DOHH2 (cell line): Measurements from ENCODE around the gene KNDC1.

Source experiments
- H3F3A ChIP-seq: fragments of 200-600 bp; sonication (generic), shearing (Covaris generic); 2 replicates; pipeline ENCODE4 v1.6.0; 2016; ENCODE audit warnings: antibody characterized with exemption, mild to moderate bottlenecking; ENCODE audit not compliant: control insufficient read depth, insufficient read depth
- H3K27ac ChIP-seq: fragments of 200-600 bp; sonication (generic); 2 replicates; pipeline ENCODE4 v1.5.1; 2014; ENCODE audit warnings: low read depth, mild to moderate bottlenecking, low read length, moderate library complexity
- H3K27me3 ChIP-seq: fragments of 200-600 bp; sonication (generic); 2 replicates; pipeline ENCODE4 v1.6.1; 2014; ENCODE audit warnings: mild to moderate bottlenecking, low read length, mixed read lengths; ENCODE audit not compliant: control insufficient read depth
- H3K36me3 ChIP-seq: fragments of 200-600 bp; sonication (generic); 2 replicates; pipeline ENCODE4 v1.6.1; 2014; ENCODE audit warnings: mild to moderate bottlenecking, low read length, moderate library complexity, mixed read lengths; ENCODE audit not compliant: control insufficient read depth
- H3K4me1 ChIP-seq: fragments of 200-600 bp; sonication (generic); 2 replicates; pipeline ENCODE4 v1.6.1; 2014; ENCODE audit warnings: mild to moderate bottlenecking, low read length, mixed read lengths; ENCODE audit not compliant: control insufficient read depth
- H3K4me2 ChIP-seq: fragments of 200-600 bp; sonication (generic); 2 replicates; pipeline ENCODE4 v1.6.0; 2014; ENCODE audit warnings: mild to moderate bottlenecking, low read length, moderate library complexity
- H3K4me3 ChIP-seq: fragments of 200-600 bp; sonication (generic); 2 replicates; pipeline ENCODE4 v1.5.1; 2014; ENCODE audit warnings: mild to moderate bottlenecking, low read length, mixed read lengths
- H3K79me2 ChIP-seq: fragments of 200-600 bp; sonication (generic); 2 replicates; pipeline ENCODE4 v1.6.1; 2014; ENCODE audit warnings: mild to moderate bottlenecking, low read length, mixed read lengths; ENCODE audit not compliant: control insufficient read depth
- H3K9me2 ChIP-seq: fragments of 200-600 bp; sonication (generic); replicated peaks from 2 replicates; pipeline ENCODE4 v1.6.1; 2014; ENCODE audit warnings: mild to moderate bottlenecking, low read length, mixed read lengths; ENCODE audit not compliant: control insufficient read depth
- H3K9me3 ChIP-seq: fragments of 200-600 bp; sonication (generic); 2 replicates; pipeline ENCODE4 v1.6.1; 2014; ENCODE audit warnings: antibody characterized with exemption, low read length, mixed read lengths; ENCODE audit not compliant: control insufficient read depth, insufficient read depth
- H4K20me1 ChIP-seq: fragments of 200-600 bp; sonication (generic); 2 replicates; pipeline ENCODE4 v1.6.0; 2014; ENCODE audit warnings: low read depth, mild to moderate bottlenecking, antibody characterized with exemption, low read length, moderate library complexity; ENCODE audit not compliant: control insufficient read depth, insufficient read depth
- EZH2phosphoT487 ChIP-seq: fragments of 200-600 bp; sonication (generic); IDR thresholded peaks from 2 replicates; pipeline ENCODE4 v1.6.1; 2017; ENCODE audit warnings: borderline replicate concordance, mild to moderate bottlenecking, antibody characterized with exemption, low read length, moderate library complexity, mixed read lengths
- TF ChIP-seq, protein P1 (sequence below): fragments of 200-600 bp; sonication (generic); IDR thresholded peaks from one replicate; pipeline ENCODE4 v1.5.1; 2014; ENCODE audit warnings: antibody characterized with exemption, mild to moderate bottlenecking, low read depth, low read length; ENCODE audit not compliant: poor library complexity, severe bottlenecking

Gene KNDC1

DNA sequence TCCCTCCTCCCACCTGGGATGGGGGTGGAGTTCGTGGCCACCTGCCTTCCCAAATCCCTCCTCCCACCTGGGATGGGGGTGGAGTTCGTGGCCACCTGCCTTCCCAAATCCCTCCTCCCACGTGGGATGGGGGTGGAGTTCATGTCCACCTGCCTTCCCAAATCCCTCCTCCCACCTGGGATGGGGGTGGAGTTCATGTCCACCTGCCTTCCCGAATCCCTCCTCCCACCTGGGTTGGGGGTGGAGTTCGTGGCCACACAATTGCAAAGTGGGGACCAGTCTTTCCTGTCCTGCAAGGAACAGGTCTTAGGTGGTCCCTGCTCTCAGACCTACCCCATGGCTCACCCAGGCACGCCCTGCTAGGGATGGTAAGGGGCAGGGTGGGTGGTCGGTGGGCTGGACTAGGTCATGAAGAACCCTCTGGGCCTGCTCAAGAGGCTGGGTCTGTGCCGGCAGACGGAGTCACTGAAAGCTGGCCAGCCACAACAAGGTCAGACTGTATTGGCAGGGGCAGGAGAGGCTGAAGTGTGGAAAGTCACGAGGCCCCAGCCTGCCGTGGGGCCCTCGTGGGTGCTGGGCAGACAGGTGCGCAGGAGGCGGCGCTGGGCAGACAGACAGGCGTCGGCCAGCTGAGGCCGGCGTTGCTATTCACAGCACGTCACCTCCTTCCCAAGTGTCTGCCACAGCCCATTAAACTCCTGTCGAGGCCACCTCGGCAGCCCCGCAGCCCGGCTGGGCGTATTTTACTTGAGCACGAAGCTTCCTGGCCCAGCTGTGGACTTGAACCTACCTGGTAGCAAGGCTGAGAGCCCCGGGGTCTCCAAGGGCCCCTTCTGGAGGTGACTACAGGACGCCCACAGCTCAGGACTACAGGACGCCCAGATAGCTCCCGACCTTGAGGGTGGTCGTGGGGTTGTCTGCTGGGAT, 4.1 kb downstream of the KNDC1 start:
- no peaks in the 10 kb centered on the region for H3F3A ChIP-seq
- no peaks in the 10 kb centered on the region for H3K36me3 ChIP-seq
- H4K20me1 ChIP-seq: no peaks in the 10 kb centered on the region
- H3K4me3 ChIP-seq: no peak overlapping the region
- H3K4me2 ChIP-seq: no peak overlapping the region
- TF ChIP-seq EZH2phosphoT487: no peak
- TF ChIP-seq, protein P1, sequence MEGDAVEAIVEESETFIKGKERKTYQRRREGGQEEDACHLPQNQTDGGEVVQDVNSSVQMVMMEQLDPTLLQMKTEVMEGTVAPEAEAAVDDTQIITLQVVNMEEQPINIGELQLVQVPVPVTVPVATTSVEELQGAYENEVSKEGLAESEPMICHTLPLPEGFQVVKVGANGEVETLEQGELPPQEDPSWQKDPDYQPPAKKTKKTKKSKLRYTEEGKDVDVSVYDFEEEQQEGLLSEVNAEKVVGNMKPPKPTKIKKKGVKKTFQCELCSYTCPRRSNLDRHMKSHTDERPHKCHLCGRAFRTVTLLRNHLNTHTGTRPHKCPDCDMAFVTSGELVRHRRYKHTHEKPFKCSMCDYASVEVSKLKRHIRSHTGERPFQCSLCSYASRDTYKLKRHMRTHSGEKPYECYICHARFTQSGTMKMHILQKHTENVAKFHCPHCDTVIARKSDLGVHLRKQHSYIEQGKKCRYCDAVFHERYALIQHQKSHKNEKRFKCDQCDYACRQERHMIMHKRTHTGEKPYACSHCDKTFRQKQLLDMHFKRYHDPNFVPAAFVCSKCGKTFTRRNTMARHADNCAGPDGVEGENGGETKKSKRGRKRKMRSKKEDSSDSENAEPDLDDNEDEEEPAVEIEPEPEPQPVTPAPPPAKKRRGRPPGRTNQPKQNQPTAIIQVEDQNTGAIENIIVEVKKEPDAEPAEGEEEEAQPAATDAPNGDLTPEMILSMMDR: no peak
- H3K27me3 ChIP-seq: no peaks in the 10 kb centered on the region
- peaks cover 18% of the 10 kb centered on the region; the same call in 1 of the 2 replicates for H3K9me3 ChIP-seq
- no peaks in the 10 kb centered on the region for H3K79me2 ChIP-seq
- H3K9me2 ChIP-seq: no peaks in the 10 kb centered on the region
- H3K27ac ChIP-seq: no peak overlapping the region
- no peaks in the 10 kb centered on the region for H3K4me1 ChIP-seq

DNA sequence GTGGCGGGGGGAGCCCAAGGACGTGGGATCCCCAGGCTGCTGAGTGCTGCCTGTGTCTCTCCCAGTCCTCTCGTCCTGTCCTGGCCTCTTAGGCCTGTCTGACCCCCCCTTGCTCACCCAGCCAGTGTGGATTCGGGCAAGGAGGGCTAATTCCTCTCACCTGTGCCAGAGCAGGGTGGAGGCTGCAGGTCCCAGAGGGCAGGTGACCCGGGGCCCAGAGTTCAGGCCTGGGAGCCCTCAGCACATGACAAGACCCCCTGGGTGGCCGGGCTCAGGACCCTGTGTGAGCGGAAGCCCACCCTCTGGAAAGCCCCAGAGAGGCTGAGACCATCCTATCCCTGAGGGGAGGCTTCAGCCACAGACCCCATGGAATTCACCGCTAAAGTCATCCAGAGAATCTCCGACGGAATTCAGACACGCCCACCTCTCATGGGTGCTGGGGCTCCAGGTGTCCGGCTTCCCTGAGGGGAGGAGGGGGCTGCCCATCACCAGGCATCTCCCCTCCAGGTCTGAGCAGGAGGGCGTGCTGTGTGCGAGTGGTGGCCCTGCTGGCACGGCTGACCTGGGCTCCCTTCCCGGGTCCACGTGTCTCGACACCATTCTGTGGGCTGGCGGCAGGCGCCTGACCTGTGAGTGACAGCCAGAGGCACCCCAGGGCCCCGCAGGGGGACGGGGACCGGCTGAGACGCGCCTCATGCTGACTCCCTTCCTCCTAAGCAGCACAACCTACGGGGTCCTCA, 5.0 kb downstream of the KNDC1 start:
- H3K36me3 ChIP-seq: no peaks in the 10 kb centered on the region
- H3K4me3 ChIP-seq: no peak overlapping the region
- H4K20me1 ChIP-seq: no peaks in the 10 kb centered on the region
- H3K4me2 ChIP-seq: no peak overlapping the region
- peaks cover 25% of the 10 kb centered on the region; the same call in 1 of the 2 replicates for H3K9me3 ChIP-seq
- H3F3A ChIP-seq: no peaks in the 10 kb centered on the region
- no peak overlapping the region for H3K27ac ChIP-seq
- no peaks in the 10 kb centered on the region for H3K79me2 ChIP-seq
- H3K4me1 ChIP-seq: no peaks in the 10 kb centered on the region
- H3K9me2 ChIP-seq: no peaks in the 10 kb centered on the region
- no peaks in the 10 kb centered on the region for H3K27me3 ChIP-seq
- TF ChIP-seq, protein P1: no peak
- TF ChIP-seq EZH2phosphoT487: no peak

DNA sequence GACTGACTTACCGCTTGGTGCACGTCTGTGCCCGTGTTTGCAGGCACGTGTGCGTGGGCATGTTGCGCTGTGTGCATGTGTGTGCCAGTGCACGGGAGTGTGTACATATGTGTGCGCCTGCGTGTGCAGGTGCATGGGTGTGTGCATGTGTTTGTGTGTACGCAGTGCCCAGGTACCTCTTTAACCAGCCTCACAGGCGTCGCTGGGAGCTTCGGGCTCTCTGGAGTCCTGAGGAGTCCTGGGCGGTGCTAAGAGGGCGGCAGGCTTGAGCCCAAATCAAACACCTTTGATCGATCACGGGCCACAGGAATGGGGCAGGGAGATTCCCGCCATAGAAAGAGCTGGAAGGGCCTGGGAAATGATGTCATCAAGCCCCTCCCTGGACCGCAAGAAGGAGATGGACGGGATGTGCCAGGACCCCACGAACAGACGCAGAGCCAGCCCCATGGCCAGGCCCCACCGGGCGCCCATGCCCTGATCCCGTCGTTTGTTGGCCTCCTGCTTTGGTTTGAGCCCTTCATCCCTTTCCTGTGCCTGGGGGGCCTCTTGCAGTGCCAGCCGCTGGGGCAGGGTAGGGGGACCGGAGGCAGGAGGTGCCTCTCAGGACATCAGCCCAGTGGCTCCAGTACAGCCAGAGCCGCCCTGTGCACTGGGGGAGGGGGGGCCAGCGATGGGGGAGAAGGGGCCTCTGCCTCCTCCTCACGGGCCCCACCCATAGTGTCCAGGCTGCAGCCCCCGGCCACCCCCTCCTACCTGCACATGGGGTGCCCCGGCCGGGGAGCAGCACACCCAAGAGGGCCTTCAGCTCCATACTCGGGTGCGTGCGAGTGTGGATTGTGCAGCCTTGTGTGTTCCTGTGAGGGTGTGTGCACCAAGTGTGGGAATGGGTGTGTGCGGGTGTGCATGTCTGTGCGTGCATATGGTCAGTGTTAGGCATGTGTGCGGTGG, 5.8 kb downstream of the KNDC1 start:
- Histone ChIP-seq H3K4me1 (no peaks in the 10 kb centered on the region), H3K9me2 (no peaks in the 10 kb centered on the region), H4K20me1 (no peaks in the 10 kb centered on the region), H3K27me3 (no peaks in the 10 kb centered on the region), H3K9me3 (peaks cover 28% of the 10 kb centered on the region; the same call in 1 of the 2 replicates), H3F3A (no peaks in the 10 kb centered on the region), H3K79me2 (no peaks in the 10 kb centered on the region), H3K36me3 (no peaks in the 10 kb centered on the region), H3K27ac (no peak overlapping the region), H3K4me2 (no peak overlapping the region), H3K4me3 (no peak overlapping the region)
- no peak for TF ChIP-seq EZH2phosphoT487
- TF ChIP-seq, protein P1: no peak
